Osteoblast (primary cell): ENCODE data around the gene COA1. TPM values are rescaled to one million over a fixed set of nuclear protein-coding genes. Genes with fewer than 3 reads are reported as not detected.
"Not testable (repeated sequence)": the region's sequence is repeated elsewhere in the genome, so short reads cannot be mapped to it uniquely, and the experiment has no call there.

Source experiments
- DNase-seq: peaks from one replicate; pipeline ENCODE4 v3.0.0; 2011; ENCODE audit warnings: low spot score, mixed read lengths; ENCODE audit not compliant: insufficient read length; ENCODE audit errors: missing footprints
- H2AFZ ChIP-seq: 2 replicates; pipeline ENCODE4 v1.6.0; 2011; ENCODE audit warnings: mild to moderate bottlenecking, low read length
- H3K27ac ChIP-seq: 2 replicates; pipeline ENCODE4 v1.5.1; 2011; ENCODE audit warnings: mild to moderate bottlenecking, low read depth, low read length, moderate library complexity
- H3K27me3 ChIP-seq: 2 replicates; pipeline ENCODE4 v1.6.0; 2012; ENCODE audit warnings: mild to moderate bottlenecking, control low read depth, inconsistent platforms, low read length, moderate library complexity; ENCODE audit not compliant: insufficient read depth
- H3K36me3 ChIP-seq: 2 replicates; pipeline ENCODE4 v1.5.1; 2011; ENCODE audit warnings: mild to moderate bottlenecking, low read length, control low read depth, moderate library complexity; ENCODE audit not compliant: insufficient read depth
- H3K4me1 ChIP-seq: 2 replicates; pipeline ENCODE4 v1.5.1; 2011; ENCODE audit warnings: mild to moderate bottlenecking, low read length, control low read depth, moderate library complexity; ENCODE audit not compliant: insufficient read depth
- H3K4me2 ChIP-seq: 2 replicates; pipeline ENCODE4 v1.6.0; 2011; ENCODE audit warnings: mild to moderate bottlenecking, low read length; ENCODE audit not compliant: insufficient read depth
- H3K4me3 ChIP-seq: fragments of 200-600 bp; sonication (generic); 3 replicates; pipeline ENCODE4 v1.5.1; 2012; ENCODE audit warnings: mild to moderate bottlenecking, low read length, inconsistent platforms; ENCODE audit not compliant: insufficient read depth
- H3K79me2 ChIP-seq: 2 replicates; pipeline ENCODE4 v1.6.0; 2012; ENCODE audit warnings: mild to moderate bottlenecking, low read length, control low read depth, inconsistent platforms; ENCODE audit not compliant: insufficient read depth
- H3K9me3 ChIP-seq: 2 replicates; pipeline ENCODE4 v1.5.1; 2011; ENCODE audit warnings: low read depth, low read length, control low read depth
- H4K20me1 ChIP-seq: 2 replicates; pipeline ENCODE4 v1.6.0; 2012; ENCODE audit warnings: mild to moderate bottlenecking, low read length, control low read depth; ENCODE audit not compliant: insufficient read depth
- total RNA-seq: library from RNA; depleted of rRNA; stranded (reverse); fragments of >200 nt; gene quantifications from 2 replicates; pipeline ENCODE4 v1.2.3, GENCODE V29; 2012
- TF ChIP-seq, protein P1 (sequence below): IDR thresholded peaks from 2 replicates; pipeline ENCODE4 v1.5.1; 2011; ENCODE audit warnings: mild to moderate bottlenecking, low read depth, low read length, moderate library complexity; ENCODE audit errors: extremely low read depth

COA1 gene
- total RNA-seq, 1 donor: 34.0 TPM

DNA sequence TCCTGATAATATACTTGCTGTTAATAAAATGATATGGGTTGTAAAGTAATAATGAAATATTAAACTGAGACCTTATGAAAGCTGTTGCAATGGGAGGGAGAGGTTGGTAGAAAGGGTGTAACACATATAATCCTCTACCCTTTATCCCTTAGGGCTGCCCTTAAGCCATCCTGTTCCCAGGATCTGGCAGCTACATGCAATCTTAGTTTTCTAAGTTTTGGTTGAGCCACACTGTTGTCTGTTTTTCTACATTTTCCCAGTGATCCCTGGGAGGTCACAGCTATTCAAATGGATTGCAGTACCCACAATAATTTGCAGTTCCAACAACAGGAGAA is 6.3 kb downstream of the COA1 start:
- peaks cover 8% of the 10 kb centered on the region for H4K20me1 ChIP-seq
- peaks cover 2% of the 10 kb centered on the region for H3K36me3 ChIP-seq
- H3K27me3 ChIP-seq: no peaks in the 10 kb centered on the region
- no peak for DNase-seq
- no peak overlapping the region for H2AFZ ChIP-seq
- H3K79me2 ChIP-seq: peaks cover 79% of the 10 kb centered on the region
- H3K4me2 ChIP-seq: no peak overlapping the region
- TF ChIP-seq, protein P1, sequence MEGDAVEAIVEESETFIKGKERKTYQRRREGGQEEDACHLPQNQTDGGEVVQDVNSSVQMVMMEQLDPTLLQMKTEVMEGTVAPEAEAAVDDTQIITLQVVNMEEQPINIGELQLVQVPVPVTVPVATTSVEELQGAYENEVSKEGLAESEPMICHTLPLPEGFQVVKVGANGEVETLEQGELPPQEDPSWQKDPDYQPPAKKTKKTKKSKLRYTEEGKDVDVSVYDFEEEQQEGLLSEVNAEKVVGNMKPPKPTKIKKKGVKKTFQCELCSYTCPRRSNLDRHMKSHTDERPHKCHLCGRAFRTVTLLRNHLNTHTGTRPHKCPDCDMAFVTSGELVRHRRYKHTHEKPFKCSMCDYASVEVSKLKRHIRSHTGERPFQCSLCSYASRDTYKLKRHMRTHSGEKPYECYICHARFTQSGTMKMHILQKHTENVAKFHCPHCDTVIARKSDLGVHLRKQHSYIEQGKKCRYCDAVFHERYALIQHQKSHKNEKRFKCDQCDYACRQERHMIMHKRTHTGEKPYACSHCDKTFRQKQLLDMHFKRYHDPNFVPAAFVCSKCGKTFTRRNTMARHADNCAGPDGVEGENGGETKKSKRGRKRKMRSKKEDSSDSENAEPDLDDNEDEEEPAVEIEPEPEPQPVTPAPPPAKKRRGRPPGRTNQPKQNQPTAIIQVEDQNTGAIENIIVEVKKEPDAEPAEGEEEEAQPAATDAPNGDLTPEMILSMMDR: no peak
- H3K4me3 ChIP-seq: no peak overlapping the region
- H3K9me3 ChIP-seq: no peaks in the 10 kb centered on the region
- H3K27ac ChIP-seq: no peak overlapping the region
- peaks cover 9% of the 10 kb centered on the region for H3K4me1 ChIP-seq

DNA sequence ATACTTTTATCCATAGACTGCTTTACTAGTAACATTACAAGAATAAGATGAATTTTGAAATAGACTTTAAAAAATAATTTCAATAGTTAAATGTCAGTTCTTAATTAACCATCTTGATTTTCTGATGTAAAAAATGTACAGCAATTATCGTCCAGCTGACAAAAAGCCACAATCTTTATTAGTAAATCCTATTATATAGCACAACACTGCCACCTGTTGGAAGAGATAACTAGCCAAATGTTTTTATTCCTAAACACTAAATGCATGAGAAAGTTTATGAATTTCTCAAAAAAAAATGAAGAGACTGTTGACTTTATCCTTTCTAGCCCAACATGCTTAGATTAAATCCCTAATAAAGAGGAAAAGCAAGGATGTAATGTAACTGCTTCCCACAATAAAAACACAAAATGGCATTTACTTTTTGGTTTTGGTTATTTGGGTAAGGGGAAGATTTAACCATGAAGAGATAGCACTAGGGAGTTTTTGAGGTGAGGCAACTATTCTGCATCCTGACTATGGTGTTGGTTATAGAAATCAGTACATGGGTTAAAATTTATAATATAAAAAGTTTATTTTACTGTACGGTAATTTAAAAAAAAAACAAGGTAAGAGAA is 8.0 kb downstream of the COA1 start:
- Histone ChIP-seq H3K79me2 (peaks cover 69% of the 10 kb centered on the region), H2AFZ (no peak overlapping the region), H3K4me1 (peaks cover 9% of the 10 kb centered on the region), H3K4me3 (no peak overlapping the region), H3K27me3 (no peaks in the 10 kb centered on the region), H3K9me3 (no peaks in the 10 kb centered on the region), H3K36me3 (peaks cover 2% of the 10 kb centered on the region), H3K4me2 (peak overlapping the region; percentile 44), H3K27ac (peak overlapping the region; percentile 36), H4K20me1 (peaks cover 8% of the 10 kb centered on the region)
- TF ChIP-seq, protein P1: peak; percentile 71
- no peak for DNase-seq

DNA sequence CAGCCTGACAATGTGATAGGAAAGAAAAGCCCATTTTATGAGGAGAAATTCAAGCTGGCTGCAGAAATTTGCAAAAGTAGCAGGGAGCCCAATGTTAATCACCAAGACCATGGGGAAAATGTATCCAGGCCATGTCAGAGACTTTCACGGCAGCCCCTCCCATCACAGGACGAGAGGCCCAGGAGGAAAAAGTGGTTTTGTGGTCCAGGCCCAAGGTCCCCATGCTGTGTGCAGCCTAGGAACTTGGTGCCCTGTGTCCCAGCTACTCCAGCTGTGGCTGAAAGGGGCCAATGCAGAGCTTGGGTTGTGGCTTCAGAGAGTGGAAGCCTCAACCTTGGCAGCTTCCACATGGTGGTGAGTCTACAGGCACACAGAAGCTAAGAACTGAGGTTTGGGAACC is 12.7 kb downstream of the COA1 start:
- Histone ChIP-seq H3K4me2 (no peak overlapping the region), H3K36me3 (peaks cover 2% of the 10 kb centered on the region), H2AFZ (no peak overlapping the region), H3K4me1 (peaks cover 9% of the 10 kb centered on the region), H3K4me3 (no peak overlapping the region), H3K79me2 (peaks cover 39% of the 10 kb centered on the region), H3K27me3 (no peaks in the 10 kb centered on the region), H3K9me3 (no peaks in the 10 kb centered on the region), H4K20me1 (peaks cover 4% of the 10 kb centered on the region), H3K27ac (no peak overlapping the region)
- TF ChIP-seq, protein P1: no peak
- no peak for DNase-seq

DNA sequence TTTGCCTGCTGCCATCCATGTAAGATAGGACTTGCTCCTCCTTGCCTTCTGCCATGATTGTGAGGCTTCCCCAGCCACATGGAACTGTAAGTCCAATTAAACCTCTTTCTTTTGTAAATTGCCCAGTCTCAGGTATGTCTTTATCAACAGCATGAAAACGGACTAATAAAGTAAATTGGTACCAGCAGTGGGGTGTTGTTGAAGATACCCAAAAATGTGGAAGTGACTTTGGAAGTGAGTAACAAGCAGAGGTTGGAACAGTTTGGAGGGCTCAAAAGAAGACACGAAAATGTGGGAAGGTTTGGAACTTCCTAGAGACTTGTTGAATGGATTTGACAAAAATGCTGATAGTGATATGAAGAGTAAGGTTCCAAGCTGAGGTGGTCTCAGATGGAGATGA is 13.4 kb downstream of the COA1 start:
- H3K27ac ChIP-seq, H3K4me3 ChIP-seq, H2AFZ ChIP-seq, H3K36me3 ChIP-seq, H3K27me3 ChIP-seq, H4K20me1 ChIP-seq, DNase-seq, H3K9me3 ChIP-seq, H3K4me2 ChIP-seq, H3K4me1 ChIP-seq: not testable (repeated sequence)
- H3K79me2 ChIP-seq: peaks cover 42% of the 10 kb centered on the region
